HEK293T (cell line): Measurements from ENCODE around the gene DMXL1.

ENCODE experiments used
- CTCF ChIA-PET: fragments of 350-600 bp; formaldehyde crosslinking; extraction: SDS; loops from one replicate; lab custom pipeline; 2021; ENCODE audit warnings: antibody characterized with exemption, inconsistent platforms; lab: Yijun Ruan, JAX
- POLR2A ChIA-PET: fragments of 350-600 bp; formaldehyde crosslinking; extraction: SDS; loops from one replicate; lab custom pipeline; 2020; ENCODE audit warnings: antibody characterized with exemption, inconsistent platforms; lab: Yijun Ruan, JAX
- DNase-seq: peaks from one replicate; pipeline ENCODE4 v3.0.0; 2012; ENCODE audit warnings: mixed read lengths; ENCODE audit errors: extremely low spot score
- ARNT ChIP-seq: fragments of 450-650 bp; IDR thresholded peaks from 2 replicates; pipeline ENCODE4 v1.6.1; 2017; ENCODE audit warnings: mild to moderate bottlenecking
- BHLHE40 ChIP-seq: fragments of 450-650 bp; IDR thresholded peaks from 2 replicates; pipeline ENCODE4 v1.6.1; 2016; ENCODE audit warnings: mild to moderate bottlenecking, moderate library complexity, borderline replicate concordance
- CTBP1 ChIP-seq: fragments of 450-650 bp; IDR thresholded peaks from 2 replicates; pipeline ENCODE4 v1.6.1; 2016; ENCODE audit warnings: borderline replicate concordance
- ELF4 ChIP-seq: fragments of 450-650 bp; IDR thresholded peaks from 2 replicates; pipeline ENCODE4 v1.6.1; 2017; ENCODE audit warnings: antibody characterized with exemption
- FOXA1 ChIP-seq: fragments of 450-650 bp; IDR thresholded peaks from 2 replicates; pipeline ENCODE4 v1.6.1; 2016; ENCODE audit warnings: mild to moderate bottlenecking
- FOXK2 ChIP-seq: fragments of 450-650 bp; IDR thresholded peaks from 2 replicates; pipeline ENCODE4 v1.6.1; 2016; ENCODE audit warnings: mild to moderate bottlenecking
- FOXM1 ChIP-seq: fragments of 450-650 bp; IDR thresholded peaks from 2 replicates; pipeline ENCODE4 v1.6.1; 2017; ENCODE audit warnings: mild to moderate bottlenecking, borderline replicate concordance
- HDGF ChIP-seq: fragments of 450-650 bp; IDR thresholded peaks from 2 replicates; pipeline ENCODE4 v1.6.1; 2017; ENCODE audit warnings: antibody characterized with exemption, borderline replicate concordance
- L3MBTL2 ChIP-seq: fragments of 450-650 bp; conservative IDR thresholded peaks from 2 replicates; pipeline ENCODE4 v1.6.1; 2016; ENCODE audit warnings: mild to moderate bottlenecking
- LEF1 ChIP-seq: fragments of 450-650 bp; IDR thresholded peaks from 2 replicates; pipeline ENCODE4 v1.6.1; 2017; ENCODE audit warnings: mild to moderate bottlenecking, borderline replicate concordance
- NFRKB ChIP-seq: fragments of 450-650 bp; IDR thresholded peaks from 2 replicates; pipeline ENCODE4 v1.6.1; 2016; ENCODE audit warnings: mild to moderate bottlenecking, moderate library complexity
- PKNOX1 ChIP-seq: fragments of 450-650 bp; IDR thresholded peaks from 2 replicates; pipeline ENCODE4 v1.6.1; 2016
- SP1 ChIP-seq: fragments of 450-650 bp; IDR thresholded peaks from 2 replicates; pipeline ENCODE4 v1.6.1; 2017
- SUZ12 ChIP-seq: fragments of 450-650 bp; IDR thresholded peaks from 2 replicates; pipeline ENCODE4 v1.6.1; 2016; ENCODE audit warnings: mild to moderate bottlenecking
- TARDBP ChIP-seq: fragments of 450-650 bp; IDR thresholded peaks from 2 replicates; pipeline ENCODE4 v1.6.1; 2016
- ZNF384 ChIP-seq: fragments of 450-650 bp; IDR thresholded peaks from 2 replicates; pipeline ENCODE4 v1.6.1; 2016

The DMXL1 gene

GRCh38 chr5:119243888-119244287 lies 173.0 kb downstream of the DMXL1 start:
- CTCF ChIA-PET: no interaction called here
- no peak for DNase-seq
- TF ChIP-seq ZNF384 (no peak), FOXA1 (no peak), CTBP1 (no peak), SUZ12 (no peak), FOXK2 (no peak), HDGF (no peak), ARNT (no peak), ELF4 (no peak), BHLHE40 (no peak)
- POLR2A ChIA-PET: interaction anchor here (1.3 to 1.5 kb wide), 2 partner anchors 24 to 173 kb away, joined by 3 read pairs; partner anchors contain the start of gene DMXL1

GRCh38 chr5:119250946-119251901 lies 180.3 kb downstream of the DMXL1 start:
- POLR2A ChIA-PET: no interaction called here
- CTCF ChIA-PET: no interaction called here
- TF ChIP-seq PKNOX1: peak; percentile 40
- no peak for TF ChIP-seq L3MBTL2
- no peak for DNase-seq

DNA sequence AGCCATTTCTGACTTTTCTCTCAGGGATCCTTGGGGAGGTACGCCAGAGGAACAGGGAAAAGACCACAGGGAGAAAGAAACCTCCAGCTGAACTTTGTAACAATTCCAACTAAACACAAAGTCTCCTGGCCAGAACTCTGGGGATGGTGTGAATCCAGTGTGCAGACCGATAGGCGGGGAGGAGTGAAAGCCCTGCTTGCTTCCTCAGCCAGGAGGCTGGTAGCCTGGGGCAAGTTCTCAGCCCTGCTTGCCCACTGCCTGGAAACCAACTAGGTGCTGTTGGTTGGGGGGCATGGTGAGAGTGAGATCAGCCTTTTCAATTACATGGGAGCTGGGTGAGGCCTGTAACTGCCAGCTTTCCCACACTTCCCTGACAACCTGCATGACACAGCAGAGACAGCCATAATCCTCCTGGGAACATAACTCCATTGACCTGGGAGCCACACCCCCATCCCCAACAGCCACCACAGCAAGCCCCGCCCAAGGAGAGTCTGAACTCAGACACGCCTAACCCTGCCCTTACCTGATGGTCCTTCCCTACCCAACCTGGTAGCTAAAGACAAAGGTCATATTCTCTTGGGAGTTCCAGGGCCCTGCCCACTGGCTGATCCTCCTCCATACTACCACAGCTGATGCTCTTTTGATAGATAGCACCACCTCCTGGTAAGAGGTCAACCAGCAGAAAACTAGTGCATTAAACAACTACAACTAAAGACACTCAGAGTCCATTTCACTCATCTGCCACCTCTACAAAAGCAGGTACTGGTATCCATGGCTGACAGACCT lies 184.9 kb downstream of the DMXL1 start:
- TF ChIP-seq FOXA1 (no peak), SUZ12 (no peak), FOXM1 (no peak), CTBP1 (no peak), FOXK2 (no peak), SP1 (no peak), L3MBTL2 (no peak), ELF4 (no peak), ZNF384 (no peak), LEF1 (no peak), BHLHE40 (no peak), NFRKB (no peak), PKNOX1 (no peak), ARNT (no peak), HDGF (no peak), TARDBP (no peak)
- DNase-seq: peak; percentile 32
- POLR2A ChIA-PET: interaction anchor here (1.7 to 1.9 kb wide), 2 partner anchors 12 kb away, joined by 6 read pairs; no protein-coding TSS in a partner anchor
- CTCF ChIA-PET: interaction anchor here (0.6 kb wide), 1 partner anchor 157 kb away, joined by 3 read pairs; no protein-coding TSS in a partner anchor

GRCh38 chr5:119257613-119258012 lies 186.7 kb downstream of the DMXL1 start:
- ChIA-PET POLR2A (interaction anchor here (1.9 kb wide), 1 partner anchor 11 kb away, joined by 6 read pairs; no protein-coding TSS in a partner anchor), CTCF (no interaction called here)
- no peak for TF ChIP-seq FOXA1
- no peak for TF ChIP-seq SUZ12
- TF ChIP-seq HDGF: no peak
- TF ChIP-seq SP1: no peak
- no peak for TF ChIP-seq BHLHE40
- TF ChIP-seq ELF4: no peak
- DNase-seq: no peak

- POLR2A ChIA-PET: no interaction called here
- no peak for TF ChIP-seq PKNOX1
- no peak for TF ChIP-seq HDGF
- no peak for TF ChIP-seq NFRKB
- TF ChIP-seq FOXM1: no peak
- TF ChIP-seq TARDBP: no peak
- no peak for TF ChIP-seq FOXK2
- TF ChIP-seq SP1: no peak
- TF ChIP-seq CTBP1: no peak
- no peak for TF ChIP-seq ARNT
- TF ChIP-seq L3MBTL2: no peak
- TF ChIP-seq ELF4: no peak
- TF ChIP-seq SUZ12: no peak
- TF ChIP-seq ZNF384: no peak
- no peak for TF ChIP-seq FOXA1
- TF ChIP-seq LEF1: no peak
- no peak for TF ChIP-seq BHLHE40
- no peak for DNase-seq
- CTCF ChIA-PET: no interaction called here
Observed at GRCh38 chr5:119263639-119264038, 192.8 kb downstream of the DMXL1 start.

- CTCF ChIA-PET: interaction anchor here (0.7 kb wide), 1 partner anchor 277 kb away, joined by 3 read pairs; no protein-coding TSS in a partner anchor
- POLR2A ChIA-PET: no interaction called here
- TF ChIP-seq ZNF384 (no peak), PKNOX1 (no peak), TARDBP (no peak), HDGF (no peak), FOXA1 (no peak), L3MBTL2 (no peak), FOXK2 (no peak), ELF4 (no peak)
- DNase-seq: no peak
Observed at GRCh38 chr5:119264186-119264585, 193.3 kb downstream of the DMXL1 start.
